HCT116 (cell line): Measurements from ENCODE around the gene A2ML1.

ENCODE experiments used
- EZH2 ChIP-seq: fragments of 200-600 bp; sonication (generic); IDR thresholded peaks from 2 replicates; pipeline ENCODE4 v1.6.1; 2017; ENCODE audit warnings: antibody characterized with exemption, mixed run types
- EZH2phosphoT487 ChIP-seq: fragments of 200-600 bp; IDR thresholded peaks from 2 replicates; pipeline ENCODE4 v1.6.1; 2018; ENCODE audit warnings: antibody characterized with exemption, borderline replicate concordance
- SP1 ChIP-seq: IDR thresholded peaks from 2 replicates; pipeline ENCODE4 v1.6.1; 2012; ENCODE audit warnings: low read depth
- TCF7L2 ChIP-seq: IDR thresholded peaks from 2 replicates; pipeline ENCODE4 v1.7.0; 2011; ENCODE audit warnings: borderline replicate concordance, inconsistent platforms; ENCODE audit not compliant: insufficient read depth, insufficient read length; ENCODE audit errors: extremely low read depth
- TF ChIP-seq, protein P1 (sequence below): IDR thresholded peaks from 2 replicates; pipeline ENCODE4 v1.6.1; 2012
- TF ChIP-seq, protein P2 (sequence below), 3 experiments: fragments of 200-600 bp in 1 of 3; sonication (generic) in 1 of 3; IDR thresholded peaks in 2 of 3; conservative IDR thresholded peaks in 1 of 3; 2 replicates each; pipeline ENCODE4 v1.5.1; 2012 to 2017; ENCODE audit warnings: low read depth in 2 of 3, low read length in 2 of 3, antibody characterized with exemption in 1 of 3, borderline replicate concordance in 1 of 3, control low read depth in 1 of 3, mild to moderate bottlenecking in 1 of 3, mixed read lengths in 1 of 3, mixed run types in 1 of 3, moderate library complexity in 1 of 3; ENCODE audit not compliant: insufficient read depth in 1 of 3
- TF ChIP-seq, protein P3 (sequence below): IDR thresholded peaks from 2 replicates; pipeline ENCODE4 v1.6.1; 2012; ENCODE audit warnings: low read depth

GRCh38 chr12:8866429-8866828 is 44.0 kb downstream of the A2ML1 start:
- TF ChIP-seq TCF7L2, result no peak
- TF ChIP-seq, protein P1, sequence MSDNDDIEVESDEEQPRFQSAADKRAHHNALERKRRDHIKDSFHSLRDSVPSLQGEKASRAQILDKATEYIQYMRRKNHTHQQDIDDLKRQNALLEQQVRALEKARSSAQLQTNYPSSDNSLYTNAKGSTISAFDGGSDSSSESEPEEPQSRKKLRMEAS, result no peak
- TF ChIP-seq, protein P2, sequence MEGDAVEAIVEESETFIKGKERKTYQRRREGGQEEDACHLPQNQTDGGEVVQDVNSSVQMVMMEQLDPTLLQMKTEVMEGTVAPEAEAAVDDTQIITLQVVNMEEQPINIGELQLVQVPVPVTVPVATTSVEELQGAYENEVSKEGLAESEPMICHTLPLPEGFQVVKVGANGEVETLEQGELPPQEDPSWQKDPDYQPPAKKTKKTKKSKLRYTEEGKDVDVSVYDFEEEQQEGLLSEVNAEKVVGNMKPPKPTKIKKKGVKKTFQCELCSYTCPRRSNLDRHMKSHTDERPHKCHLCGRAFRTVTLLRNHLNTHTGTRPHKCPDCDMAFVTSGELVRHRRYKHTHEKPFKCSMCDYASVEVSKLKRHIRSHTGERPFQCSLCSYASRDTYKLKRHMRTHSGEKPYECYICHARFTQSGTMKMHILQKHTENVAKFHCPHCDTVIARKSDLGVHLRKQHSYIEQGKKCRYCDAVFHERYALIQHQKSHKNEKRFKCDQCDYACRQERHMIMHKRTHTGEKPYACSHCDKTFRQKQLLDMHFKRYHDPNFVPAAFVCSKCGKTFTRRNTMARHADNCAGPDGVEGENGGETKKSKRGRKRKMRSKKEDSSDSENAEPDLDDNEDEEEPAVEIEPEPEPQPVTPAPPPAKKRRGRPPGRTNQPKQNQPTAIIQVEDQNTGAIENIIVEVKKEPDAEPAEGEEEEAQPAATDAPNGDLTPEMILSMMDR (IDR thresholded peaks at IDR 0.05 in 2 of 3, conservative IDR thresholded peaks at IDR 0.05 in 1 of 3; ENCODE audit: borderline replicate concordance in 1 of 3, insufficient read depth in 1 of 3, low read depth in 2 of 3, low read length in 2 of 3), result no peak
- TF ChIP-seq SP1, result no peak
- TF ChIP-seq EZH2, result no peak
- no peak for TF ChIP-seq EZH2phosphoT487
- TF ChIP-seq, protein P3, sequence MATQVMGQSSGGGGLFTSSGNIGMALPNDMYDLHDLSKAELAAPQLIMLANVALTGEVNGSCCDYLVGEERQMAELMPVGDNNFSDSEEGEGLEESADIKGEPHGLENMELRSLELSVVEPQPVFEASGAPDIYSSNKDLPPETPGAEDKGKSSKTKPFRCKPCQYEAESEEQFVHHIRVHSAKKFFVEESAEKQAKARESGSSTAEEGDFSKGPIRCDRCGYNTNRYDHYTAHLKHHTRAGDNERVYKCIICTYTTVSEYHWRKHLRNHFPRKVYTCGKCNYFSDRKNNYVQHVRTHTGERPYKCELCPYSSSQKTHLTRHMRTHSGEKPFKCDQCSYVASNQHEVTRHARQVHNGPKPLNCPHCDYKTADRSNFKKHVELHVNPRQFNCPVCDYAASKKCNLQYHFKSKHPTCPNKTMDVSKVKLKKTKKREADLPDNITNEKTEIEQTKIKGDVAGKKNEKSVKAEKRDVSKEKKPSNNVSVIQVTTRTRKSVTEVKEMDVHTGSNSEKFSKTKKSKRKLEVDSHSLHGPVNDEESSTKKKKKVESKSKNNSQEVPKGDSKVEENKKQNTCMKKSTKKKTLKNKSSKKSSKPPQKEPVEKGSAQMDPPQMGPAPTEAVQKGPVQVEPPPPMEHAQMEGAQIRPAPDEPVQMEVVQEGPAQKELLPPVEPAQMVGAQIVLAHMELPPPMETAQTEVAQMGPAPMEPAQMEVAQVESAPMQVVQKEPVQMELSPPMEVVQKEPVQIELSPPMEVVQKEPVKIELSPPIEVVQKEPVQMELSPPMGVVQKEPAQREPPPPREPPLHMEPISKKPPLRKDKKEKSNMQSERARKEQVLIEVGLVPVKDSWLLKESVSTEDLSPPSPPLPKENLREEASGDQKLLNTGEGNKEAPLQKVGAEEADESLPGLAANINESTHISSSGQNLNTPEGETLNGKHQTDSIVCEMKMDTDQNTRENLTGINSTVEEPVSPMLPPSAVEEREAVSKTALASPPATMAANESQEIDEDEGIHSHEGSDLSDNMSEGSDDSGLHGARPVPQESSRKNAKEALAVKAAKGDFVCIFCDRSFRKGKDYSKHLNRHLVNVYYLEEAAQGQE, result no peak
